Myocyte (in vitro differentiated cells): Measurements from ENCODE around the gene GSG1. TPM values are rescaled to one million over a fixed set of nuclear protein-coding genes. Genes with fewer than 3 reads are reported as not detected.
"Not testable (repeated sequence)": the region's sequence is repeated elsewhere in the genome, so short reads cannot be mapped to it uniquely, and the experiment has no call there.

Source experiments
- DNase-seq: peaks from one replicate; pipeline ENCODE4 v3.0.0-alpha.2; 2012; ENCODE audit warnings: low read depth
- total RNA-seq: library from RNA; depleted of rRNA; stranded (reverse); fragments of >200 nt; gene quantifications from 2 replicates; pipeline ENCODE4 v1.2.3, GENCODE V29; 2014

Gene GSG1
- total RNA-seq, 1 donor from 2014 or later: 2.3 TPM

- DNase-seq: no peak
Observed at GRCh38 chr12:13093191-13093847, 10.1 kb downstream of the GSG1 start.

GRCh38 chr12:13091832-13092231 lies 11.6 kb downstream of the GSG1 start:
- DNase-seq: no peak

- DNase-seq: no peak
Observed at GRCh38 chr12:13090054-13090453, 13.4 kb downstream of the GSG1 start.

- no peak for DNase-seq
Observed at GRCh38 chr12:13088496-13088895, 15.0 kb downstream of the GSG1 start.

GRCh38 chr12:13087766-13088165 lies 15.7 kb downstream of the GSG1 start:
- DNase-seq: no peak

- no peak for DNase-seq
Observed at GRCh38 chr12:13085968-13086686, 17.3 kb downstream of the GSG1 start.

- DNase-seq: no peak
Observed at GRCh38 chr12:13084898-13085640, 18.4 kb downstream of the GSG1 start.

- not testable (repeated sequence) for DNase-seq
Observed at GRCh38 chr12:13083638-13084037, 19.8 kb downstream of the GSG1 start.

- DNase-seq: no peak
Observed at GRCh38 chr12:13082861-13083260, 20.6 kb downstream of the GSG1 start.

GRCh38 chr12:13080266-13080665 lies 23.2 kb downstream of the GSG1 start:
- no peak for DNase-seq

GRCh38 chr12:13079440-13079906 lies 24.0 kb downstream of the GSG1 start:
- DNase-seq: no peak

GRCh38 chr12:13075786-13076570 lies 27.5 kb downstream of the GSG1 start:
- DNase-seq: no peak

- no peak for DNase-seq
Observed at GRCh38 chr12:13075118-13075480, 28.4 kb downstream of the GSG1 start.

- no peak for DNase-seq
Observed at GRCh38 chr12:13074396-13075117, 28.9 kb downstream of the GSG1 start.

- DNase-seq: no peak
Observed at GRCh38 chr12:13073173-13073572, 30.3 kb downstream of the GSG1 start.

GRCh38 chr12:13071305-13072280 lies 31.9 kb downstream of the GSG1 start:
- peak; percentile 44 for DNase-seq

GRCh38 chr12:13069380-13069779 lies 34.1 kb downstream of the GSG1 start:
- DNase-seq: no peak

- DNase-seq: no peak
Observed at GRCh38 chr12:13067322-13067721, 36.1 kb downstream of the GSG1 start.

- DNase-seq: no peak
Observed at GRCh38 chr12:13066459-13066858, 37.0 kb downstream of the GSG1 start.
